Fibroblast of lung (primary cell): ENCODE data around the gene USP15.

Source experiments
- EZH2 ChIP-seq: IDR thresholded peaks from 2 replicates; pipeline ENCODE4 v1.5.1; 2012; ENCODE audit warnings: low read length, control low read depth, mild to moderate bottlenecking; ENCODE audit errors: missing control alignments
- TF ChIP-seq, protein P1 (sequence below), 2 donors: IDR thresholded peaks in 1 of 2; conservative IDR thresholded peaks in 1 of 2; 1 replicate in 1 of 2; 2 replicates in 1 of 2; pipeline ENCODE4 v1.5.1; 2011 to 2012; ENCODE audit warnings: low read length in 2 of 2, control low read depth in 1 of 2, inconsistent platforms in 1 of 2, low read depth in 1 of 2, mild to moderate bottlenecking in 1 of 2

- TF ChIP-seq, protein P1, sequence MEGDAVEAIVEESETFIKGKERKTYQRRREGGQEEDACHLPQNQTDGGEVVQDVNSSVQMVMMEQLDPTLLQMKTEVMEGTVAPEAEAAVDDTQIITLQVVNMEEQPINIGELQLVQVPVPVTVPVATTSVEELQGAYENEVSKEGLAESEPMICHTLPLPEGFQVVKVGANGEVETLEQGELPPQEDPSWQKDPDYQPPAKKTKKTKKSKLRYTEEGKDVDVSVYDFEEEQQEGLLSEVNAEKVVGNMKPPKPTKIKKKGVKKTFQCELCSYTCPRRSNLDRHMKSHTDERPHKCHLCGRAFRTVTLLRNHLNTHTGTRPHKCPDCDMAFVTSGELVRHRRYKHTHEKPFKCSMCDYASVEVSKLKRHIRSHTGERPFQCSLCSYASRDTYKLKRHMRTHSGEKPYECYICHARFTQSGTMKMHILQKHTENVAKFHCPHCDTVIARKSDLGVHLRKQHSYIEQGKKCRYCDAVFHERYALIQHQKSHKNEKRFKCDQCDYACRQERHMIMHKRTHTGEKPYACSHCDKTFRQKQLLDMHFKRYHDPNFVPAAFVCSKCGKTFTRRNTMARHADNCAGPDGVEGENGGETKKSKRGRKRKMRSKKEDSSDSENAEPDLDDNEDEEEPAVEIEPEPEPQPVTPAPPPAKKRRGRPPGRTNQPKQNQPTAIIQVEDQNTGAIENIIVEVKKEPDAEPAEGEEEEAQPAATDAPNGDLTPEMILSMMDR (conservative IDR thresholded peaks at IDR 0.05 in 1 of 2, IDR thresholded peaks at IDR 0.05 in 1 of 2; ENCODE audit: low read depth in 1 of 2, low read length in 2 of 2), result no peak
- no peak for TF ChIP-seq EZH2
Observed at GRCh38 chr12:62446754-62447452, 186.7 kb downstream of the USP15 start.
